Measurements from ENCODE around the gene ASXL3.

Gene ASXL3

GRCh38 chr18:33562741-33563140, 15.3 kb upstream of the ASXL3 start:
- Histone ChIP-seq H3K4me1 (ENCODE audit: control insufficient read depth in 1 of 2, insufficient read depth in 1 of 2, low read depth in 1 of 2, low read length in 1 of 2) (no peaks in the 10 kb centered on the region), H3K27me3 (no peaks in the 10 kb centered on the region), H3K4me3 (ENCODE audit: low read depth in 1 of 2, low read length in 1 of 2) (no peak overlapping the region), H3K9me3 (no peaks in the 10 kb centered on the region), H3K27ac (no peak overlapping the region), H3K36me3 (no peaks in the 10 kb centered on the region)
- no peak for TF ChIP-seq CTCF (IDR thresholded peaks at IDR 0.05)

- no peak overlapping the region for H3K4me3 ChIP-seq (ENCODE audit: low read depth in 1 of 2, low read length in 1 of 2)
- H3K9me3 ChIP-seq: no peaks in the 10 kb centered on the region
- H3K36me3 ChIP-seq: no peaks in the 10 kb centered on the region
- H3K27ac ChIP-seq: no peak overlapping the region
- TF ChIP-seq CTCF (IDR thresholded peaks at IDR 0.05): no peak
- H3K4me1 ChIP-seq (ENCODE audit: control insufficient read depth in 1 of 2, insufficient read depth in 1 of 2, low read depth in 1 of 2, low read length in 1 of 2): no peaks in the 10 kb centered on the region
- H3K27me3 ChIP-seq: no peaks in the 10 kb centered on the region
Measured at GRCh38 chr18:33567705-33568104, 10.3 kb upstream of the ASXL3 start.

- no peak for TF ChIP-seq CTCF (IDR thresholded peaks at IDR 0.05)
- Histone ChIP-seq H3K4me1 (ENCODE audit: control insufficient read depth in 1 of 2, insufficient read depth in 1 of 2, low read depth in 1 of 2, low read length in 1 of 2) (no peaks in the 10 kb centered on the region), H3K36me3 (no peaks in the 10 kb centered on the region), H3K27me3 (peaks cover 21% of the 10 kb centered on the region), H3K9me3 (no peaks in the 10 kb centered on the region), H3K27ac (no peak overlapping the region), H3K4me3 (ENCODE audit: low read depth in 1 of 2, low read length in 1 of 2) (no peak overlapping the region)
Measured at GRCh38 chr18:33571998-33572787, 5.8 kb upstream of the ASXL3 start.

GRCh38 chr18:33573193-33573592, 4.8 kb upstream of the ASXL3 start:
- Histone ChIP-seq H3K4me3 (ENCODE audit: low read depth in 1 of 2, low read length in 1 of 2) (no peak overlapping the region), H3K36me3 (no peaks in the 10 kb centered on the region), H3K27me3 (peaks cover 30% of the 10 kb centered on the region), H3K9me3 (no peaks in the 10 kb centered on the region), H3K27ac (no peak overlapping the region), H3K4me1 (ENCODE audit: control insufficient read depth in 1 of 2, insufficient read depth in 1 of 2, low read depth in 1 of 2, low read length in 1 of 2) (no peaks in the 10 kb centered on the region)
- no peak for TF ChIP-seq CTCF (IDR thresholded peaks at IDR 0.05)

- H3K27me3 ChIP-seq: peaks cover 52% of the 10 kb centered on the region
- H3K27ac ChIP-seq: no peak overlapping the region
- H3K4me3 ChIP-seq (ENCODE audit: low read depth in 1 of 2, low read length in 1 of 2): no peak overlapping the region
- TF ChIP-seq CTCF (IDR thresholded peaks at IDR 0.05): no peak
- no peaks in the 10 kb centered on the region for H3K36me3 ChIP-seq
- H3K9me3 ChIP-seq: no peaks in the 10 kb centered on the region
- H3K4me1 ChIP-seq (ENCODE audit: control insufficient read depth in 1 of 2, insufficient read depth in 1 of 2, low read depth in 1 of 2, low read length in 1 of 2): no peaks in the 10 kb centered on the region
Measured at GRCh38 chr18:33575451-33575850, 2.6 kb upstream of the ASXL3 start.

All from neutrophil (primary cell).